K562 (cell line): ENCODE results near the gene MYO3A. TPM values are rescaled to one million over a fixed set of nuclear protein-coding genes. Genes with fewer than 3 reads are reported as not detected.

Experiments used
- ATAC-seq: fragments of 200-7000 bp; cut with Tn5 transposase; 3 replicates; pipeline ENCODE4 v1.9.1; 2020; ENCODE audit warnings: moderate library complexity
- BruUV-seq: library from RNA; stranded (reverse); fragments of 400-500 nt; replicated peaks from 2 replicates; lab custom pipeline; 2021; lab: Mats Ljungman, UMichigan
- CTCF ChIA-PET: fragments of 300-600 bp; formaldehyde crosslinking; extraction: SDS; loops from one replicate; lab custom pipeline; 2021; ENCODE audit warnings: low intra/inter-chr PET ratio; lab: Yijun Ruan, JAX
- POLR2A ChIA-PET: fragments of 300-600, 350-650 bp; sonication (Branson Sonifier 250); formaldehyde crosslinking; extraction: SDS; loops from one replicate; lab custom pipeline; 2021; ENCODE audit warnings: antibody characterized with exemption, inconsistent platforms; lab: Yijun Ruan, JAX
- DNase-seq, 4 experiments: peaks; one replicate each; pipeline versions ENCODE4 v3.0.0 to v3.0.0-alpha.2; 2011 to 2018; ENCODE audit warnings: low spot score in 3 of 4, mixed read lengths in 3 of 4; ENCODE audit errors: extremely low read depth in 1 of 4
- FAIRE-seq: peaks from 2 replicates; lab custom pipeline; 2011; peaks lifted over from hg19 to GRCh38; lab: Jason Lieb, UNC
- H2AFZ ChIP-seq: 2 replicates; pipeline ENCODE4 v1.6.0; 2011; ENCODE audit warnings: low read depth, low read length, control low read depth, inconsistent platforms
- H3K27ac ChIP-seq: fragments of 200-600 bp; 3 replicates; pipeline ENCODE4 v1.8.0; 2011; ENCODE audit warnings: low read depth, mild to moderate bottlenecking, control low read depth, inconsistent platforms, low read length, moderate library complexity, mixed read lengths; ENCODE audit errors: extremely low read depth
- H3K27me3 ChIP-seq, 2 experiments: fragments of 300-600 bp in 1 of 2; 2 replicates in 1 of 2; 3 replicates in 1 of 2; pipeline versions ENCODE4 v1.6.0 to v1.8.0; 2011; ENCODE audit warnings: inconsistent platforms in 2 of 2, low read length in 2 of 2, mild to moderate bottlenecking in 1 of 2, mixed read lengths in 1 of 2, moderate library complexity in 1 of 2; ENCODE audit not compliant: control insufficient read depth in 2 of 2, insufficient read depth in 2 of 2
- H3K36me3 ChIP-seq: fragments of 300-600 bp; 3 replicates; pipeline ENCODE4 v1.8.0; 2011; ENCODE audit warnings: mild to moderate bottlenecking, low read length, inconsistent platforms; ENCODE audit not compliant: control insufficient read depth, insufficient read depth
- H3K4me1 ChIP-seq, 2 experiments: fragments of 200-600 bp in 1 of 2; replicated peaks in 1 of 2; 2 replicates in 1 of 2; 3 replicates in 1 of 2; pipeline versions ENCODE4 v1.5.1 to v1.8.0; 2011; ENCODE audit warnings: inconsistent platforms in 2 of 2, low read length in 2 of 2, mild to moderate bottlenecking in 1 of 2, mixed read lengths in 1 of 2, moderate library complexity in 1 of 2; ENCODE audit not compliant: control insufficient read depth in 2 of 2, insufficient read depth in 2 of 2
- H3K4me2 ChIP-seq: 2 replicates; pipeline ENCODE4 v1.6.1; 2011; ENCODE audit warnings: low read length, control low read depth, inconsistent platforms, mixed read lengths; ENCODE audit not compliant: insufficient read depth
- H3K4me3 ChIP-seq: fragments of 200-600 bp; sonication (generic), shearing (Covaris generic); 2 replicates; pipeline ENCODE4 v1.5.1; 2016; ENCODE audit warnings: control low read depth, inconsistent platforms
- H3K79me2 ChIP-seq: fragments of 200-600 bp; 3 replicates; pipeline ENCODE4 v1.8.0; 2011; ENCODE audit warnings: low read length, inconsistent platforms; ENCODE audit not compliant: control insufficient read depth, insufficient read depth
- H3K9ac ChIP-seq, 2 experiments: 2 replicates each; pipeline versions ENCODE4 v1.6.0 to v1.6.1; 2011; ENCODE audit warnings: low read depth in 2 of 2, low read length in 2 of 2, control low read depth in 1 of 2, inconsistent platforms in 1 of 2, mild to moderate bottlenecking in 1 of 2, mixed read lengths in 1 of 2; ENCODE audit not compliant: insufficient read depth in 1 of 2
- H3K9me1 ChIP-seq: one replicate; pipeline ENCODE4 v1.6.0; 2011; ENCODE audit warnings: inconsistent platforms, mild to moderate bottlenecking, low read length, moderate library complexity; ENCODE audit not compliant: control insufficient read depth, insufficient read depth
- H3K9me3 ChIP-seq: replicated peaks from 2 replicates; pipeline ENCODE4 v1.5.1; 2011; ENCODE audit warnings: low read depth, low read length, inconsistent platforms; ENCODE audit not compliant: control insufficient read depth, insufficient read depth
- H4K20me1 ChIP-seq: replicated peaks from 2 replicates; pipeline ENCODE4 v1.6.1; 2011; ENCODE audit warnings: low read length, inconsistent platforms, mixed read lengths; ENCODE audit not compliant: control insufficient read depth, insufficient read depth
- CAMTA2 ChIP-seq: fragments of 250-450 bp; sonication (Bioruptor Pico); conservative IDR thresholded peaks from 2 replicates; pipeline ENCODE4 v1.5.1; 2022
- CBFA2T2 ChIP-seq: fragments of 450-650 bp; conservative IDR thresholded peaks from 2 replicates; pipeline ENCODE4 v1.6.1; 2017; ENCODE audit warnings: mild to moderate bottlenecking
- EHMT2 ChIP-seq: fragments of 450-650 bp; IDR thresholded peaks from 2 replicates; pipeline ENCODE4 v1.6.1; 2018; ENCODE audit warnings: antibody characterized with exemption
- GATAD2B ChIP-seq: fragments of 450-650 bp; IDR thresholded peaks from 2 replicates; pipeline ENCODE4 v1.6.1; 2017; ENCODE audit warnings: mild to moderate bottlenecking, borderline replicate concordance
- MAFF ChIP-seq: IDR thresholded peaks from 2 replicates; pipeline ENCODE4 v1.6.1; 2012; ENCODE audit warnings: low read length, improper control_type of control experiment
- NONO ChIP-seq, 2 experiments: fragments of 200-400 bp in 1 of 2; fragments of 450-650 bp in 1 of 2; formaldehyde crosslinking in 1 of 2; IDR thresholded peaks; 2 replicates each; pipeline ENCODE4 v1.6.1; 2017; ENCODE audit warnings: low read depth in 2 of 2, mild to moderate bottlenecking in 2 of 2, moderate library complexity in 2 of 2, low read length in 1 of 2
- RFX5 ChIP-seq: IDR thresholded peaks from 2 replicates; pipeline ENCODE4 v1.6.1; 2011; ENCODE audit warnings: low read depth, mild to moderate bottlenecking, improper control_type of control experiment, low read length
- ZBTB9 ChIP-seq: fragments of 450-650 bp; formaldehyde crosslinking; IDR thresholded peaks from 2 replicates; pipeline ENCODE4 v1.4.0; 2020; ENCODE audit warnings: mild to moderate bottlenecking, moderate library complexity
- ZC3H8 ChIP-seq: fragments of 450-650 bp; IDR thresholded peaks from 2 replicates; pipeline ENCODE4 v1.6.1; 2017
- ZNF239 ChIP-seq: fragments of 250-450 bp; sonication (Bioruptor Pico); IDR thresholded peaks from 2 replicates; pipeline ENCODE4 v1.4.0; 2020; ENCODE audit warnings: mild to moderate bottlenecking
- ZNF740 ChIP-seq, 3 experiments: fragments of 200-800 bp in 1 of 3; sonication (Bioruptor generic) in 1 of 3; sonication (generic) in 1 of 3; formaldehyde crosslinking in 1 of 3; IDR thresholded peaks; 2 replicates each; pipeline versions ENCODE4 v1.6.1 to v1.8.0; 2016 to 2022; ENCODE audit warnings: mild to moderate bottlenecking in 2 of 3, missing compliant biosample characterization in 2 of 3, missing genetic modification characterization in 2 of 3, missing genetic modification reagents in 1 of 3
- WGBS: fragments of 100-300 bp; shearing (Covaris generic); methylation state at CpG from one replicate; pipeline ENCODE4 v1.1.6; 2016; ENCODE audit warnings: low coverage, mixed read lengths; ENCODE audit not compliant: insufficient coverage; ENCODE audit errors: missing lambda C conversion rate; 5-methylcytosine and 5-hydroxymethylcytosine counted together
- in situ Hi-C: fragments of 300-500 bp; cut with MboI; formaldehyde crosslinking; loops from 4 replicates; pipeline ENCODE4 v1.15.0; 2018; ENCODE audit warnings: inconsistent platforms, mixed read lengths
- intact Hi-C: fragments of 100-400 bp; cut with micrococcal nuclease; formaldehyde crosslinking; loops from 2 replicates; pipeline ENCODE4 v1.14.2; 2022
- polyA plus RNA-seq, 8 experiments: library from polyadenylated mRNA; depleted of rRNA in 4 of 8; stranded (reverse) in 5 of 8; unstranded in 3 of 8; fragments of >200 nt; fragmentation: Nextera tagmentation in 2 of 8; fragmentation: Illumina TruSeq in 1 of 8; extraction: Ambion mirVana in 2 of 8; extraction: Trizol in 1 of 8; gene quantifications; 2 replicates each; pipeline versions ENCODE4 v1.2.1 to v1.2.3, GENCODE V29; 2011 to 2014; ENCODE audit warnings: inconsistent platforms in 1 of 8, missing spikeins in 1 of 8
- total RNA-seq, 7 experiments: library from RNA; depleted of rRNA in 6 of 7; stranded (reverse); fragments of >200 nt in 6 of 7; fragmentation: Illumina TruSeq in 2 of 7; extraction: Trizol in 2 of 7; gene quantifications; 2 replicates each; pipeline versions ENCODE4 v1.2.1 to v1.2.3, GENCODE V29; 2011 to 2021; ENCODE audit warnings: low replicate concordance in 1 of 7

Gene MYO3A
- total and polyA plus RNA-seq, 9 of the 15 experiments (the other 6 are each of a cell fraction or from before 2014, with no cell fraction given) = not detected

GRCh38 chr10:26217396-26218086, 283.5 kb downstream of the MYO3A start (continued):
- TF ChIP-seq EHMT2 = no peak
- TF ChIP-seq CBFA2T2 = no peak
- no peak for TF ChIP-seq ZC3H8
- no peak for TF ChIP-seq ZBTB9
- TF ChIP-seq ZNF740 (CRISPR knock-in tag; IDR thresholded peaks at IDR 0.05) = no peak
- no peak for TF ChIP-seq ZNF740 (tag; IDR thresholded peaks at IDR 0.05)
- no peak for TF ChIP-seq NONO (IDR thresholded peaks at IDR 0.05; ENCODE audit: low read depth in 2 of 2, low read length in 1 of 2)
- no peak for TF ChIP-seq CAMTA2
- no peak for TF ChIP-seq MAFF
- TF ChIP-seq GATAD2B = no peak

GRCh38 chr10:26219676-26220075, 285.6 kb downstream of the MYO3A start:
- H3K27me3 ChIP-seq = peaks cover 22 to 43% of the 10 kb centered on the region in 2 experiments; a peak in 3 of 5 replicates
- no peaks in the 10 kb centered on the region for H3K9me3 ChIP-seq
- H3K9ac ChIP-seq = no peak overlapping the region
- 0% methylated on average over 1 of the region's 1 CpG for WGBS
- no peak for FAIRE-seq
- no peaks in the 10 kb centered on the region for H3K79me2 ChIP-seq
- intact Hi-C loops (no loop called here), in situ Hi-C loops (no loop called here)
- H3K36me3 ChIP-seq = no peaks in the 10 kb centered on the region
- ChIA-PET POLR2A (no interaction called here), CTCF (no interaction called here)
- H3K9me1 ChIP-seq = no peaks in the 10 kb centered on the region
- no peak for ATAC-seq
- no peak overlapping the region for H3K4me3 ChIP-seq
- no peak overlapping the region for H3K27ac ChIP-seq
- no peak for DNase-seq
- peaks cover 0 to 13% of the 10 kb centered on the region in 2 experiments; a peak in 2 of 5 replicates for H3K4me1 ChIP-seq
- no peak overlapping the region for H2AFZ ChIP-seq
- BruUV-seq = no TSS peak
- H3K4me2 ChIP-seq = no peak overlapping the region
- H4K20me1 ChIP-seq = no peaks in the 10 kb centered on the region
- TF ChIP-seq RFX5 (no peak), ZNF239 (CRISPR knock-in tag) (no peak)
- TF ChIP-seq, all 486 proteins: peak for 0
